GM19023 (cell line): ENCODE results near the gene PTPRG.
"Not testable (repeated sequence)": the region's sequence is repeated elsewhere in the genome, so short reads cannot be mapped to it uniquely, and the experiment has no call there.

Source experiments
- ATAC-seq: cut with Tn5 transposase; IDR thresholded peaks from one replicate; pipeline ENCODE4 v1.9.1; 2021; ENCODE audit warnings: mild to moderate bottlenecking, moderate library complexity; ENCODE audit not compliant: unreplicated experiment

The PTPRG gene

DNA sequence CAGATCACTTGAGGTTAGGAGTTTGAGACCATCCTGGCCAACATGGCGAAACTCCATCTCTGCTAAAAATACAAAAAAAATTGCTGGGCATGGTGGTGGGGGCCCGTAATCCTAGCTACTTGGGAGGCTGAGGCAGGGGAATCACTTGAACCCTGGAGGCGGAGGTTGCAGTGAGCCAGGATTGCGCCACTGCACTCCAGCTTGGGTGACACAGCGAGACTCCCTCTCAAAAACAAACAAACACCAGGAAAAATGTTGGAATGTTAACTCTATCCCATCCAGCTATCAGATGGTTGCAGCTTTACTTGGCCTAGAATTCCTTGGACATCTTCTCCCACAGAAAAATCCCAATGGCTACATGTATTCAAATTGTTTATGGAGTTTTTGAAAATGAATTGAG is 254.9 kb downstream of the PTPRG start:
- ATAC-seq = not testable (repeated sequence)

- no peak for ATAC-seq
Observed at GRCh38 chr3:61819861-61820260, 258.5 kb downstream of the PTPRG start.

GRCh38 chr3:61820306-61820992 is 259.1 kb downstream of the PTPRG start:
- no peak for ATAC-seq

- no peak for ATAC-seq
Observed at GRCh38 chr3:61821823-61822251, 260.5 kb downstream of the PTPRG start.

DNA sequence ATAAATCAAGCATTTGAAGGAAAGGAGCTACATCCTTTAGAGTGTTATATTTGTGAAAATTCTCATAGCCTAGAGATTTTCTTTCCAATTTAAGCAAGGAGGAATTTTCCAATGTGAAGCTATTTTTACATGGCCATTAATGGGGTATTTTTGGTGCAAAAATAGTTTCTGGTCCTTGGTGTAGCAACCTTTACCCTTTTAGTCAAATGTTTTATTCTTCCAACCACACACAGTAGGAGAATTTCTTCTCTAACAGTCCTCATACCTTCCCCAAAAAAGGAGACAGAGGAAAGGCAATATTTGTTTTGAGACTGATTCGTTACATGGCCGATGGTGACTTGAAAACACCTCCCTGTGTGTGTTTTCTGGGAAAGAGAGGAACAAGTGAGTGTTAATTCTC is 261.2 kb downstream of the PTPRG start:
- no peak for ATAC-seq

- ATAC-seq = no peak
Observed at GRCh38 chr3:61824553-61825135, 263.3 kb downstream of the PTPRG start.

DNA sequence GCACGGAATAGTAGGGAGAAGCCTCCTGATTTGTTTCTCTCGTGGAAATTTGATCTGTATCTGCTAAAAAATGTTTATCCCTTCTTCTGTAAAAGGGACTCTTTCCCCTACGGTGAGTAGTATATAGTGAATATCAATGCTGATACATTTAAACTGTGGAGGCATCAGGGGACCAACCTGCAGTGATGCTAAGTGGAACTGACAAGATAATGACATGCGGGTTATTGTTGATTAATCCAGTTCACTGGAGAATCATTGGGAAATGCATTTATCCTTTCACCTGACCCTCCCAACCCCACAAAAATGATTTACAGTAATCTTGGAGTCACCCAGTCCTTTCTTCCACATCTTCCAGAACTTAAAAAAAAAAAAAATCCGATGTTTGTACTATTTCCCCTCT is 264.8 kb downstream of the PTPRG start:
- ATAC-seq = no peak

- no peak for ATAC-seq
Observed at GRCh38 chr3:61828184-61828874, 267.0 kb downstream of the PTPRG start.

- ATAC-seq = no peak
Observed at GRCh38 chr3:61828880-61829721, 267.7 kb downstream of the PTPRG start.

DNA sequence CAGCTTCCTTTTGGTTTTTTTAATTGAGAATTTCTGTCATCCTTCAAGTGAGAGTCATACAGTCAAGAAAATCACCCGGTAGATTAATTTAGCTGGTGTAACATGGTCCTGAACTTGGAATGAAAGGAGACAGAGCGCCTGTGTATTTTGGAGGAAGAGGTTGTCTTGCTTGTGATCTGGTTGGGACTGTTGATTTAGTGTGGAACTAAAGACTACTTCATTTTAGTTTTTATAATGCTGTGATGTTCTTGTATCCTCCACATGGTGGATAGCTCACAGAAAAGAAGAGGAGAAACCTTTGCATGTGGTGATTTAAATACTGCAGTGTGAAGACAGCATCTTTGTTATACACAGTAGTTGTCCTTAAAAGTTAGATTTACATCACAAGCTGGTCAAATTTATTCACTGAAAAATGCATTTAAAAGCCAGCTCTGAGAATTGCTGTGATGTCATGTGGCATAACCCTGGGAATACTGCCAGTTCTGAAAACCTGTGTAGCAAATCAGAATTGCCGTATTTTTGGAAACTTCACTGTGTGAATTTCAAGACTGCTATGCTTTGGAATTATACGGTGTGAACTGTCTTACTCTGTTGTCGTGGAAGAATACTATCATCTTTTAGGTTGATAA is 268.5 kb downstream of the PTPRG start:
- ATAC-seq = no peak

- no peak for ATAC-seq
Observed at GRCh38 chr3:61831973-61832372, 270.6 kb downstream of the PTPRG start.

DNA sequence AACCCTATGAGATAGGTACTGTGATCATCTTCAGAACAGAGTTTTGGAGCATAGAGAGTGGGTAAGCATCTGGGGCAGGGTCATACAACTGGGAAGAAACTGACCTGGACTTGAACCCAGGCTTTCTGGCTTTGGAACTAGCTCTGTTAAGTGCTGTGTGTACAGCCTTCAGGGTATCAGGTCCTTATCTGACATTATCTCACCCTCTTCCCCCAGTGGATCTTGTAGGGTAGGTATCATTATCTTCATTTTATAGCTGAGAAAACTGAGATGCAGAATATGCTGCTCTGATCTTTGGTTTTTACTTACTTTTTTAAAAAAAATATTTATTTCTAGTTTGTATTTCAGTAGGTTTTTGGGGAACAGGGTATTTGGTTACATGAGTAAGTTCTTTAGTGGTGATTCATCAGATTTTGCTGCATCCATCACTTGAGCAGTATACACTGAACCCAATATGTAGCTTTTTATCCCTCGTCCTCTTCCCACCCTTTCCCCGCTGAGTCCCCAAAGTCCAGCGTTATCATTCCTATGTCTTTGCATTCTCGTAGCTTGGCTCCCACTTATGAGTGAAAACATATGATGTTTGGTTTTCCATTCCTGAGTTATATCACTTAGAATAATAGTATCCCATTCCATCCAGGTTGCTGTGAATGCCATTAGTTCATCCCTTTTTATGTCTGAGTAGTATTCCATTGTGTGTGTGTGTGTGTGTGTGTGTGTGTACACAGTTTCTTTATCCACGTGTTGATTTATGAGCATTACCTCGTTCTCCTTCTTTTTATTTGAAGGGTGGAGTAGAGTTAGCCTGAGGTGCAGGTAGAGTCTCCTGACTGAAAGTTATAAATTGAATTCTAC is 271.2 kb downstream of the PTPRG start:
- no peak for ATAC-seq

DNA sequence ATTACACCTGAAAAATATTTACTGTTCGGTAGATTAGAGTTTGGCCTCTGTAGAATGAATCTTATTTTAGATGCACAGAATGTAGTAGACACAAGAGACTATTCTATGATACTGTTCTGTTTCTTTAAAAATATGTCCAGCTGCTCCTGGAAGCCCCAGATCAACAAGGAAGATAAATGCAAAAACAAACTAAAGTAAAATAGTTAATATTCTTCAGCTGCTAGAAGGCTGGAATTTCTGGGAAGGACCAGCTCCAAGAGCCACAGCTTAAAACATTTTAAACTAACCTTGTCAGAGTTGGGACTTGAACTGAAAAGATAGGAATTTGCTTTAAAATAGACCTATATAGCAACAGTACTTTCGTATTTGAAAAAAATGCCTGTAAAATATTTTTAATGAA is 277.9 kb downstream of the PTPRG start:
- no peak for ATAC-seq

DNA sequence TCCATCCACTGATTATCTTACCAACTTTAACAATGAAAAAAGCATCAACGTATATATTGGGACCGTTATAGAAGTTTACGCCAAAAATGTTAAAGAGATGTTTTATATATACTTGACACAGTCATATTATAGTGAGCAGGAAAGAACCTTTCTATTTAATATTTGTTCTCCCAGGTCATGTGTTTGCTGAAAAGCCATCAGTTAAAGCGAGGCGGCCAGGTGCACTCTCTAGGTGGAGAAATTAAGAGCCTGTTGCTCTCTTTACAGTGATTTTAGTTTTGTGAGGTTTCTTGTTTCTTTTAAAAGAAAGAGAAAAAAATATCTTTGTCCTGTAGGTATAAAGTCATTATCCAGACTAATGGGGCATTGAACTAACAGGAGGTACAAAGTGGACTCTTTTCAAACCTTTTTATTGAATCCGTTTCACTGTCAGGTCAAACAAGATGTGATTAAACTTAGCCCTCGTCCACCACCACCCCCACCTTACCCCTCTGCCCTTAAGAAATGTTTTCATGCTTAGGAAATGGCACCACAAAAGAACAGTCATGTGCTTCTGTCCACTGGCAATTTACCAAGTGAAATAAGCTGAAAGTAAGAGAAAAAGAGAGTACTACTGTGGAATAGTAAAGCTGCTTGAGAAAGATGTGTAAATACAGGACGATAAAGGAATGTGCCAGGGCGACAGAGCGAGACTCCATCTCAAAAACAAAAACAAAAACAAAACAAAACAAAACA is 279.9 kb downstream of the PTPRG start:
- ATAC-seq = no peak

DNA sequence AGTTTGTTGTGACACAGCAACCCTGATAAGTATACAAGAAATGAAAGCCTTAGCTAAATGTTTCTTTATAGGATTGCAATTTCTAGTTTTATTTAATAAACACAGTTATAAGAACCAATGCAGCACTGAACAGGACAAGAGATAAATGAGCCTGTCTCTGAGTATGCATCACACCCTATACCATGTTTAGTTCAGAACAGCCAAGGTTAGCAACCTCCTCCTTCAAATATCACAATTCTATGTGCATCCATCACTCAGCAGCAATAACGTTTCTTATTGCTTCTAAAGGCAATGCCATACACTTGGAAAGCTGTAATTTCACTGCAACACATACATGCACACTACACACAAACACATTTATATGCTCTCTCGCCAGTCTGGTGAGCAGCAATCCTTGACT is 280.6 kb downstream of the PTPRG start:
- no peak for ATAC-seq

- no peak for ATAC-seq
Observed at GRCh38 chr3:61844346-61844745, 283.0 kb downstream of the PTPRG start.

DNA sequence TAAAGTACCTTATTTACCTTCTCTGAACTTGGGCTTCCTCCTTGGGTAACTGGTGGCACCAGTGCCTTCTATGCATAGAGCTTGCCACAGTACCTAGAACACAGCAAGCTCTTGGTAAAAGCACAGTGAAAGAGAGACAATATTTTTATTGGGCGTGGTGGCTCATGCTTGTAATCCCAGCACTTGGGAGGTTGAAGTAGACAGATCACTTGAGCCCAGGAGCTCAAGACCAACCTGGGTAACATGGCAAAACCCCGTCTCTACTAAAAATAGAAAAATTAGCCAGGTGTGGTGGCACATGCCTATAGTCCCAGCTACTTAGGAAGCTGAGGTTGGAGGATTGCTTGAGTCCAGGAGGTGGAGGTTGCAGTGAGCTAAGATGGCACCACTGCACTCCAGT is 285.1 kb downstream of the PTPRG start:
- ATAC-seq = no peak

DNA sequence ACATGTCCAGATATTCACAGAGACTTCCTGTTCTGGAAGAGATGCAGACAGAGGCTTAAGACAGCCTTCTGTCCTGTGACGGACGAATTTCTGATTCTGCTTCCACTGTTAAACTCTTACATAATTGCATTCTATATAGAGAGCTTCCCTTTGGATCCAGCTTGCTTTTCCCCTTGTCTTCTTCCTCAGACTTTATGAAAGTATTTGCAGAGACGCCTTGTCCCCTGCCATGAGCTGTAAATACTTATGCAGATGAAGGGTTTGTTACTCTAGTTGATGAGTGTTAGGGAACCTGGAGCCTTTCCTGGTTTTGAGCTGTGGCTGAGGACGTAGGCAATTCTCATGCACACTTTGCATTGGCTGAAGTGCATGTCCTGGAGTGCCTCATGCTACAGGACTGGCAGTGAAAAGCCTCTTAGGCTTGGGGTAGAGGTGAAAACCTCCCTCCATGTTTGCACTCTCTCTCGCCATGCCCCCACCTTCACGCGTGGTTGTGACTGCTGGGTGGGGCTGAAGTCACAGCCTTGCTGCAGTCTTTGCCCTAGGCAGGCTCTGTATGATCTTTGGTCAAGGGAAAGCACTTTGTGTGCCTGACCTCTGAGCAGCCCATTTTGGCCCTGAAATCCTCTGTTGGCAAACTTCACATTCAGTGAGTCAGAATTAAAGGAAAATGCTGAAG is 286.6 kb downstream of the PTPRG start:
- ATAC-seq = no peak

DNA sequence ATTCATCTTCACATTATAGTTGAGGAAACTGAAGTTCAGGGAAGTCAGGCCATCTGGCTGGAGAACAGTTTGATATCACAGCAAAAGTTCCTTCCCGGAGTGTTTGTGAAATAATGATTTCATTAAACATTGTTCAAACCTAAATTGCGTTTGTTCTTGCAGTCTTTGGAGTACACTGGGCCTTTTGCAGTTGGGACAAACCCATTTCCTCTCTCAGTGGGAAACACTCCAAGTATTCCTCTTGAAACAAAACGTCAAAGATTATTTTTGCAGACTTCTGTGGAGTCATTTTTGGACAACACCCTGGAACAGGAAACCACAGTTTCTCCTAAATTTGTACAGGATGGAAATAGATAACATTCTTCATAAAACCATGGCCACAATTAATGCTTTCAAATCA is 287.5 kb downstream of the PTPRG start:
- ATAC-seq = no peak
